ENCODE results near the gene ZFP90.
A peak's percentile ranks its signal among the peaks of the same experiment; 100 is the strongest.

The ZFP90 gene

GRCh38 chr16:68577352-68577853 is 38.3 kb downstream of the ZFP90 start:
- no peak for DNase-seq (ENCODE audit: low spot score)

- peak; percentile 3 for DNase-seq (ENCODE audit: low spot score)
Measured at GRCh38 chr16:68590201-68590994, 51.3 kb downstream of the ZFP90 start.

- no peak for DNase-seq (ENCODE audit: low spot score)
Measured at GRCh38 chr16:68592466-68593337, 53.6 kb downstream of the ZFP90 start.

- DNase-seq (ENCODE audit: low spot score) = no peak
Measured at GRCh38 chr16:68596266-68596665, 57.2 kb downstream of the ZFP90 start.

- no peak for DNase-seq (ENCODE audit: low spot score)
Measured at GRCh38 chr16:68599586-68599985, 60.5 kb downstream of the ZFP90 start.

GRCh38 chr16:68605746-68606145 is 66.7 kb downstream of the ZFP90 start:
- no peak for DNase-seq (ENCODE audit: low spot score)

GRCh38 chr16:68607443-68607842 is 68.4 kb downstream of the ZFP90 start:
- DNase-seq (ENCODE audit: low spot score) = no peak

GRCh38 chr16:68608330-68608729 is 69.2 kb downstream of the ZFP90 start:
- DNase-seq (ENCODE audit: low spot score) = no peak

GRCh38 chr16:68612996-68613395 is 73.9 kb downstream of the ZFP90 start:
- DNase-seq (ENCODE audit: low spot score) = no peak

GRCh38 chr16:68617734-68618133 is 78.6 kb downstream of the ZFP90 start:
- DNase-seq (ENCODE audit: low spot score) = no peak
